A549 (cell line): ENCODE data around the gene ESRRG. TPM values are rescaled to one million over a fixed set of nuclear protein-coding genes. Genes with fewer than 3 reads are reported as not detected.

Source experiments
- ATAC-seq, 2 experiments: fragments of 200-7000 bp in 1 of 2; fragments of >200 bp in 1 of 2; cut with Nextera tagmentation in 1 of 2; cut with Tn5 transposase in 1 of 2; 3 replicates each; pipeline versions ENCODE4 v1.8.0 to v1.9.1; 2018 to 2020; ENCODE audit warnings: mild to moderate bottlenecking in 1 of 2, moderate library complexity in 1 of 2
- CTCF ChIA-PET: fragments of 300-600 bp; sonication (Branson Sonifier 250); formaldehyde crosslinking; extraction: SDS; loops from one replicate; lab custom pipeline; 2021; ENCODE audit warnings: antibody characterized with exemption, inconsistent platforms; lab: Yijun Ruan, JAX
- POLR2A ChIA-PET: fragments of 350-600 bp; formaldehyde crosslinking; extraction: SDS; loops from one replicate; lab custom pipeline; 2021; ENCODE audit warnings: antibody characterized with exemption, inconsistent platforms; lab: Yijun Ruan, JAX
- DNase-seq, 2 experiments: peaks; one replicate each; pipeline versions ENCODE4 v3.0.0 to v3.0.0-alpha.2; 2011 to 2016; ENCODE audit warnings: low read depth in 1 of 2, low spot score in 1 of 2
- FAIRE-seq: peaks from 2 replicates; lab custom pipeline; 2011; peaks lifted over from hg19 to GRCh38; lab: Jason Lieb, UNC
- H3K27ac ChIP-seq, 2 experiments: fragments of >200 bp; sonication (Bioruptor Twin); formaldehyde crosslinking; 3 replicates each; pipeline ENCODE4 v1.5.1; 2016 to 2017
- H3K4me1 ChIP-seq: fragments of >200 bp; sonication (Bioruptor Twin); formaldehyde crosslinking; 3 replicates; pipeline ENCODE4 v1.6.1; 2016
- H3K4me2 ChIP-seq: fragments of >200 bp; sonication (Bioruptor Twin); formaldehyde crosslinking; 3 replicates; pipeline ENCODE4 v1.6.1; 2016
- H3K4me3 ChIP-seq: fragments of >200 bp; sonication (Bioruptor Twin); formaldehyde crosslinking; 3 replicates; pipeline ENCODE4 v1.5.1; 2016
- H3K9me3 ChIP-seq: fragments of >200 bp; sonication (Bioruptor Twin); formaldehyde crosslinking; 3 replicates; pipeline ENCODE4 v1.6.1; 2016
- CBX2 ChIP-seq: fragments of 200-600 bp; sonication (generic); IDR thresholded peaks from 2 replicates; pipeline ENCODE4 v1.6.1; 2016; ENCODE audit warnings: low read depth, mild to moderate bottlenecking, borderline replicate concordance
- EHMT2 ChIP-seq: fragments of 200-600 bp; sonication (generic); IDR thresholded peaks from 2 replicates; pipeline ENCODE4 v1.6.1; 2016; ENCODE audit warnings: antibody characterized with exemption, low read depth, mild to moderate bottlenecking, moderate library complexity
- FOSB ChIP-seq: fragments of 250-450 bp; sonication (Bioruptor Pico); IDR thresholded peaks from 2 replicates; pipeline ENCODE4 v1.5.0; 2020; ENCODE audit warnings: mild to moderate bottlenecking, moderate library complexity
- HDAC2 ChIP-seq: fragments of 200-600 bp; sonication (generic); IDR thresholded peaks from 2 replicates; pipeline ENCODE4 v1.6.1; 2016
- HEYL ChIP-seq: fragments of 250-450 bp; sonication (Bioruptor Pico); IDR thresholded peaks from 2 replicates; pipeline ENCODE4 v1.8.0; 2021; ENCODE audit warnings: mild to moderate bottlenecking, moderate library complexity
- KDM5A ChIP-seq: fragments of 200-600 bp; sonication (generic); IDR thresholded peaks from 2 replicates; pipeline ENCODE4 v1.6.1; 2016; ENCODE audit warnings: antibody characterized with exemption, mild to moderate bottlenecking
- MAFK ChIP-seq: fragments of 450-650 bp; IDR thresholded peaks from 2 replicates; pipeline ENCODE4 v1.6.1; 2014; ENCODE audit not compliant: partially characterized antibody
- MAZ ChIP-seq: fragments of 150-350 bp; IDR thresholded peaks from 2 replicates; pipeline ENCODE4 v1.6.1; 2014; ENCODE audit warnings: antibody characterized with exemption, low read depth, low read length, borderline replicate concordance
- MYC ChIP-seq: IDR thresholded peaks from 2 replicates; pipeline ENCODE4 v1.6.1; 2012; ENCODE audit warnings: mild to moderate bottlenecking, inconsistent platforms, low read length, improper control_type of control experiment, borderline replicate concordance
- NFE2L2 ChIP-seq: fragments of 150-350 bp; conservative IDR thresholded peaks from 2 replicates; pipeline ENCODE4 v1.6.1; 2014; ENCODE audit warnings: low read length
- POLR2A ChIP-seq: IDR thresholded peaks from 2 replicates; pipeline ENCODE4 v1.6.1; 2012; ENCODE audit warnings: mild to moderate bottlenecking, low read length
- POLR2AphosphoS2 ChIP-seq: conservative IDR thresholded peaks from 2 replicates; pipeline ENCODE4 v1.6.1; 2012; ENCODE audit warnings: low read length, improper control_type of control experiment, inconsistent platforms
- RARB ChIP-seq: fragments of 250-450 bp; sonication (Bioruptor Pico); IDR thresholded peaks from 2 replicates; pipeline ENCODE4 v1.8.0; 2021; ENCODE audit warnings: mild to moderate bottlenecking, moderate library complexity
- RNF2 ChIP-seq: fragments of 200-600 bp; sonication (generic); IDR thresholded peaks from 2 replicates; pipeline ENCODE4 v1.6.1; 2016; ENCODE audit warnings: low read depth, mild to moderate bottlenecking, antibody characterized with exemption, moderate library complexity, borderline replicate concordance
- SREBF2 ChIP-seq: fragments of 450-650 bp; IDR thresholded peaks from 2 replicates; pipeline ENCODE4 v1.6.1; 2014; ENCODE audit warnings: mild to moderate bottlenecking, moderate library complexity
- TP53 ChIP-seq: fragments of 250-450 bp; sonication (Bioruptor Pico); IDR thresholded peaks from 2 replicates; pipeline ENCODE4 v1.5.0; 2021; ENCODE audit warnings: mild to moderate bottlenecking, moderate library complexity
- ZC3H11A ChIP-seq: fragments of 450-650 bp; IDR thresholded peaks from 2 replicates; pipeline ENCODE4 v1.6.1; 2014; ENCODE audit warnings: antibody characterized with exemption, mild to moderate bottlenecking
- ZNF302 ChIP-seq: fragments of 250-450 bp; sonication (Bioruptor Pico); IDR thresholded peaks from 2 replicates; pipeline ENCODE4 v1.9.0; 2021; ENCODE audit warnings: inconsistent platforms, mild to moderate bottlenecking, moderate library complexity
- ZSCAN20 ChIP-seq: fragments of 250-450 bp; sonication (Bioruptor Pico); IDR thresholded peaks from 2 replicates; pipeline ENCODE4 v1.8.0; 2022; ENCODE audit warnings: mild to moderate bottlenecking, moderate library complexity
- WGBS: methylation state at CpG from one replicate; pipeline ENCODE4 v1.1.6; 2017; ENCODE audit errors: missing lambda C conversion rate; 5-methylcytosine and 5-hydroxymethylcytosine counted together
- polyA plus RNA-seq, 4 experiments: library from polyadenylated mRNA; depleted of rRNA in 3 of 4; stranded (reverse); fragments of >200 nt; fragmentation: RNase III in 1 of 4; extraction: RNeasy Plus Mini Kit Qiagen cat#74134 plus additional on column Dnase treatment in 1 of 4; gene quantifications; 2 replicates in 3 of 4; 3 replicates in 1 of 4; pipeline ENCODE4 v1.2.3, GENCODE V29; 2011 to 2017
- TF ChIP-seq, protein P1 (sequence below): fragments of >200 bp; sonication (Bioruptor Twin); formaldehyde crosslinking; IDR thresholded peaks from 3 replicates; pipeline ENCODE4 v1.5.1; 2016
- TF ChIP-seq, protein P2 (sequence below): fragments of >200 bp; sonication (Bioruptor Twin); formaldehyde crosslinking; IDR thresholded peaks from 2 replicates; pipeline ENCODE4 v1.6.1; 2016
- TF ChIP-seq, protein P3 (sequence below): fragments of >200 bp; sonication (Bioruptor Twin); formaldehyde crosslinking; IDR thresholded peaks from 3 replicates; pipeline ENCODE4 v1.6.1; 2016
- TF ChIP-seq, protein P4 (sequence below): fragments of 250-450 bp; sonication (Bioruptor Pico); IDR thresholded peaks from 2 replicates; pipeline ENCODE4 v1.5.0; 2020; ENCODE audit warnings: low read depth, mild to moderate bottlenecking, moderate library complexity

The ESRRG gene
- polyA plus RNA-seq, 2 of the 4 experiments (the other 2 are of a cell fraction), result 0.09 TPM; not detected in 1

DNA sequence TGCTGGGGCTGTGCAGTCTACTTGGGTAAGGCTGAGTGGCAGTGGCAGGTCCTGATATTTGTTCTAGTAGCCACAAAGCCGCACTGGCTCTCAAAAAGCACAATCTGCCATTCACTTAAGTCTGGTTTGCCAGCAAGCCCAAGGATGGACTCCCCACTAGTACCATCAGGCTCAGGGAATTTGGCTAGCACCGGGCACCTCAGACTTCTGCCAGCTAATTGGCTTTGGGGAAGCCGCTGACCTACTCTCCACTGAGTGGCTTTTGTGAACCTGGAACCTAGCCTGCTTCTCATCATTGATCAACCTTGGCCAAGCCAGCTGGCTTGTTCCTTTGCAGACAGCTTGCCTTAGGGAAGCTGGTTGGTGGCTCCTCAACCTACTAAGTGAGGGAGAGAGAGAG, 83.1 kb downstream of the ESRRG start:
- 0% methylated on average over 3 of the region's 3 CpGs for WGBS
- TF ChIP-seq, protein P1, sequence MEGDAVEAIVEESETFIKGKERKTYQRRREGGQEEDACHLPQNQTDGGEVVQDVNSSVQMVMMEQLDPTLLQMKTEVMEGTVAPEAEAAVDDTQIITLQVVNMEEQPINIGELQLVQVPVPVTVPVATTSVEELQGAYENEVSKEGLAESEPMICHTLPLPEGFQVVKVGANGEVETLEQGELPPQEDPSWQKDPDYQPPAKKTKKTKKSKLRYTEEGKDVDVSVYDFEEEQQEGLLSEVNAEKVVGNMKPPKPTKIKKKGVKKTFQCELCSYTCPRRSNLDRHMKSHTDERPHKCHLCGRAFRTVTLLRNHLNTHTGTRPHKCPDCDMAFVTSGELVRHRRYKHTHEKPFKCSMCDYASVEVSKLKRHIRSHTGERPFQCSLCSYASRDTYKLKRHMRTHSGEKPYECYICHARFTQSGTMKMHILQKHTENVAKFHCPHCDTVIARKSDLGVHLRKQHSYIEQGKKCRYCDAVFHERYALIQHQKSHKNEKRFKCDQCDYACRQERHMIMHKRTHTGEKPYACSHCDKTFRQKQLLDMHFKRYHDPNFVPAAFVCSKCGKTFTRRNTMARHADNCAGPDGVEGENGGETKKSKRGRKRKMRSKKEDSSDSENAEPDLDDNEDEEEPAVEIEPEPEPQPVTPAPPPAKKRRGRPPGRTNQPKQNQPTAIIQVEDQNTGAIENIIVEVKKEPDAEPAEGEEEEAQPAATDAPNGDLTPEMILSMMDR, result no peak
- TF ChIP-seq FOSB, result no peak
- TF ChIP-seq TP53 (CRISPR knock-in tag), result no peak
- TF ChIP-seq RNF2, result no peak
- no peak for TF ChIP-seq CBX2
- ChIA-PET POLR2A (no interaction called here), CTCF (no interaction called here)
- Histone ChIP-seq H3K4me3 (no peak overlapping the region), H3K4me1 (no peaks in the 10 kb centered on the region), H3K9me3 (no peaks in the 10 kb centered on the region), H3K4me2 (no peak overlapping the region), H3K27ac (no peak overlapping the region)
- no peak for DNase-seq
- ATAC-seq, result no peak
- FAIRE-seq, result no peak

DNA sequence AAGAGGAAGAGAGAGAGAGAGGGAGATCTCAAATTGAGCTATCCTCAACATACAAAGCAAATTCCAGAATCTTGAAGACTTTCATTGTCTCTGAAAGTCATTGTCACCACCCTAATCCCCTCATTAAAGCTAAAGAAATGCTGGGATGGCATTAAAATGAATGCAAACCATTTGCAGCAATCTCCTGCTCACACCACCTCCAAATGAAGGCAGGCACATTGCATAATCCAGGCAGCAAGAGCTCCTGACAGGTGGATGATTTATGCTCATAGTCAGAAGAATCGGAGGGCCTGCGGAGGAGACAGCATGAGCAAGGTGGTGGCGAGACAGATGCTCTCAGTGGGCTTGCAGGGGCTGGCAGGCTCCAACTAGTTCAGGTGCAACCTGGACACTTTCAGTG, 90.2 kb downstream of the ESRRG start:
- Histone ChIP-seq H3K4me1 (no peaks in the 10 kb centered on the region), H3K4me3 (no peak overlapping the region), H3K4me2 (no peak overlapping the region), H3K9me3 (no peaks in the 10 kb centered on the region)
- POLR2A ChIA-PET, result no interaction called here
- no peak for DNase-seq
- CTCF ChIA-PET, result no interaction called here
- TF ChIP-seq, protein P2, sequence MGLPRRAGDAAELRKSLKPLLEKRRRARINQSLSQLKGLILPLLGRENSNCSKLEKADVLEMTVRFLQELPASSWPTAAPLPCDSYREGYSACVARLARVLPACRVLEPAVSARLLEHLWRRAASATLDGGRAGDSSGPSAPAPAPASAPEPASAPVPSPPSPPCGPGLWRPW, result no peak
- no peak for TF ChIP-seq RARB (CRISPR knock-in tag)
- no peak for TF ChIP-seq POLR2AphosphoS2
- TF ChIP-seq SREBF2, result no peak
- no peak for TF ChIP-seq EHMT2
- TF ChIP-seq POLR2A, result no peak
- TF ChIP-seq, all 56 proteins: peak for 0
- H3K27ac ChIP-seq, result no peak overlapping the region
- FAIRE-seq, result no peak
- no peak for ATAC-seq
- 26% methylated on average over 3 of the region's 3 CpGs for WGBS

DNA sequence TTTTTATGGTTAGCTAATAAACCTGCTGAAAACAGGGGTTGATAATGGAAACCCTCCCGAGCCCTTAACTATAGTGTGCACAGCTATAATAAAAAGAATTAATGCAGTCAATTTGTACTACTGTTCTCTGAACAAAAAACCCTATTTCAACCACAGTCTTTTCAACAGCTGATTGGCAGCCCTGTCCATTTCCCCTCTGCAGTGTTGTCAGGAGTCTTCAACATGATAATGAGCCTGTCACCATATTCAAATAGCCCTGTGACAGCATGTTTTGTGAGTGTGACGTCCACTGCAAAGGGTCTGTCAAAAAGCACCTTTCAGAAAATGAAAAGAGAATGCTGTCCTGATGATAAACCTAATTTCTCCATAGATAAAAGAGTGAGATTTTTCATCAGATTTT, 92.7 kb downstream of the ESRRG start:
- no peak for TF ChIP-seq CBX2
- no peak for TF ChIP-seq MAZ
- no peak for TF ChIP-seq POLR2AphosphoS2
- TF ChIP-seq HDAC2, result no peak
- TF ChIP-seq HEYL (CRISPR knock-in tag), result no peak
- TF ChIP-seq MYC, result no peak
- no peak for TF ChIP-seq RNF2
- no peak for TF ChIP-seq NFE2L2
- TF ChIP-seq, protein P3, sequence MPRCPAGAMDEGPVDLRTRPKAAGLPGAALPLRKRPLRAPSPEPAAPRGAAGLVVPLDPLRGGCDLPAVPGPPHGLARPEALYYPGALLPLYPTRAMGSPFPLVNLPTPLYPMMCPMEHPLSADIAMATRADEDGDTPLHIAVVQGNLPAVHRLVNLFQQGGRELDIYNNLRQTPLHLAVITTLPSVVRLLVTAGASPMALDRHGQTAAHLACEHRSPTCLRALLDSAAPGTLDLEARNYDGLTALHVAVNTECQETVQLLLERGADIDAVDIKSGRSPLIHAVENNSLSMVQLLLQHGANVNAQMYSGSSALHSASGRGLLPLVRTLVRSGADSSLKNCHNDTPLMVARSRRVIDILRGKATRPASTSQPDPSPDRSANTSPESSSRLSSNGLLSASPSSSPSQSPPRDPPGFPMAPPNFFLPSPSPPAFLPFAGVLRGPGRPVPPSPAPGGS, result no peak
- no peak for TF ChIP-seq MAFK
- no peak for TF ChIP-seq ZSCAN20 (CRISPR knock-in tag)

DNA sequence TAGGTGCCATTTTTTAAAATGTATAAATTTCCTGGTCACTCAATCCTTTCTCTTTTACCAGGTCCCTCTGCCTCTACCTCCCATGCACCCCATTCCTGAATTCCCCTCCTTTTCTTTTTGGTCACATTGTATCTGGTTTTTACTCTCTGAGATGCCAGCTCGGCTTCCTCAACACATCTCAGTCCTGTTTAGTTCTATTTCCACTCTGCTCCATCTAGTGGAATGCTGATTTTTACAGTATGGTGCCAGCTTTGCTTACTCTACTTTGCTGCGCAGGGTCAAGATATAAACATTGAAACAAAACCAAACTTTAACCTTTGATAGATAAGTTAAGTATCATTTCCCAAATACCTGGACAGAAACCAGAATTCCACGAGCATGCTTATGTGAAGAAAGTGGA, 96.0 kb downstream of the ESRRG start:
- Histone ChIP-seq H3K4me1 (no peaks in the 10 kb centered on the region), H3K4me2 (no peak overlapping the region), H3K4me3 (no peak overlapping the region), H3K9me3 (no peaks in the 10 kb centered on the region), H3K27ac (no peak overlapping the region)
- WGBS, result 20% methylated on average over 3 of the region's 3 CpGs
- ATAC-seq, result no peak
- POLR2A ChIA-PET, result no interaction called here
- TF ChIP-seq KDM5A (no peak), ZNF302 (CRISPR knock-in tag) (no peak), RNF2 (no peak), ZC3H11A (no peak), HDAC2 (no peak)
- TF ChIP-seq, protein P4, sequence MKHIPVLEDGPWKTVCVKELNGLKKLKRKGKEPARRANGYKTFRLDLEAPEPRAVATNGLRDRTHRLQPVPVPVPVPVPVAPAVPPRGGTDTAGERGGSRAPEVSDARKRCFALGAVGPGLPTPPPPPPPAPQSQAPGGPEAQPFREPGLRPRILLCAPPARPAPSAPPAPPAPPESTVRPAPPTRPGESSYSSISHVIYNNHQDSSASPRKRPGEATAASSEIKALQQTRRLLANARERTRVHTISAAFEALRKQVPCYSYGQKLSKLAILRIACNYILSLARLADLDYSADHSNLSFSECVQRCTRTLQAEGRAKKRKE, result no peak
- CTCF ChIA-PET, result no interaction called here
- no peak for FAIRE-seq
- DNase-seq, result no peak

More for the DNA sequence above, 92.7 kb downstream of the ESRRG start:
- Histone ChIP-seq H3K9me3 (no peaks in the 10 kb centered on the region), H3K4me3 (no peak overlapping the region), H3K27ac (no peak overlapping the region), H3K4me1 (no peaks in the 10 kb centered on the region), H3K4me2 (no peak overlapping the region)
- ChIA-PET POLR2A (no interaction called here), CTCF (no interaction called here)
- WGBS, result 0% methylated on average over 2 of the region's 2 CpGs
- no peak for FAIRE-seq
- ATAC-seq, result no peak
- no peak for DNase-seq
